Stomach (tissue), 9 donors: Measurements from ENCODE around the gene KIAA1614. TPM values are rescaled to one million over a fixed set of nuclear protein-coding genes. Genes with fewer than 3 reads are reported as not detected.

ENCODE experiments used
- DNase-seq, 2 donors: peaks; one replicate each; pipeline versions ENCODE4 v3.0.0 to v3.0.0-alpha.2; 2013 to 2019
- H3K27ac ChIP-seq, 5 donors: fragments of 200-600 bp in 4 of 5; sonication (generic) in 4 of 5; one replicate each; pipeline ENCODE4 v1.5.1; 2013 to 2019; ENCODE audit warnings: mild to moderate bottlenecking in 1 of 5, moderate library complexity in 1 of 5
- H3K27me3 ChIP-seq, 3 donors: fragments of 200-600 bp; sonication (generic); one replicate each; pipeline ENCODE4 v1.5.1; 2017 to 2019; ENCODE audit warnings: mixed run types in 1 of 3
- H3K36me3 ChIP-seq, 4 donors: fragments of 200-600 bp; sonication (generic); 1 replicate in 3 of 4; 2 replicates in 1 of 4; pipeline ENCODE4 v1.5.1; 2016 to 2019
- H3K4me1 ChIP-seq, 4 donors: fragments of 200-600 bp; sonication (generic); one replicate each; pipeline ENCODE4 v1.5.1; 2016 to 2019
- H3K4me3 ChIP-seq, 4 donors: fragments of 200-600 bp; sonication (generic) in 3 of 4; one replicate each; pipeline ENCODE4 v1.5.1; 2016 to 2019; ENCODE audit warnings: mild to moderate bottlenecking in 1 of 4
- H3K9me3 ChIP-seq, 4 donors: fragments of 200-600 bp; sonication (generic); one replicate each; pipeline ENCODE4 v1.5.1; 2016 to 2019
- CTCF ChIP-seq, 7 experiments: fragments of 450-650 bp in 4 of 7; fragments of 200-600 bp in 3 of 7; sonication (generic) in 3 of 7; IDR thresholded peaks; one replicate each; pipeline ENCODE4 v1.5.1; 2016 to 2019; ENCODE audit warnings: antibody characterized with exemption in 7 of 7, control low read depth in 2 of 7, mild to moderate bottlenecking in 1 of 7
- EP300 ChIP-seq: sonication (generic); formaldehyde crosslinking; IDR thresholded peaks from one replicate; pipeline ENCODE4 v1.6.1; 2017; ENCODE audit warnings: antibody characterized with exemption
- POLR2A ChIP-seq, 4 donors: fragments of 450-650 bp; IDR thresholded peaks; one replicate each; pipeline ENCODE4 v1.6.1; 2016; ENCODE audit warnings: antibody characterized with exemption in 4 of 4, control low read depth in 2 of 4, mild to moderate bottlenecking in 1 of 4, moderate library complexity in 1 of 4
- POLR2AphosphoS5 ChIP-seq, 3 donors: sonication (generic); formaldehyde crosslinking; IDR thresholded peaks; one replicate each; pipeline ENCODE4 v1.6.1; 2016; ENCODE audit warnings: antibody characterized with exemption in 3 of 3
- WGBS, 5 donors: extraction: QIAGEN DNeasy Blood & Tissue Kit in 3 of 5; methylation state at CpG; one replicate each; pipeline versions ENCODE4 v1.1.5 to v1.1.7; 2013 to 2018; 5-methylcytosine and 5-hydroxymethylcytosine counted together
- intact Hi-C: fragments of 100-400 bp; cut with DNase I; formaldehyde crosslinking; loops from one replicate; pipeline ENCODE4 v1.15.1; 2023; ENCODE audit warnings: low total_unique reads
- polyA plus RNA-seq, 3 donors: library from polyadenylated mRNA; stranded (reverse); fragments of 200-250 nt; gene quantifications; one replicate each; pipeline ENCODE4 v1.2.3, GENCODE V29; 2013
- total RNA-seq, 5 donors: library from RNA; depleted of rRNA; stranded (reverse); fragments of >200 nt; gene quantifications; one replicate each; pipeline versions ENCODE4 v1.1.0 to v1.2.3, GENCODE V29; 2014 to 2016
- donor health status: healthy with polysubstance abuse.
- donor health status: Bipolar disorder and iron deficiency.
- donor health status: healthy.

KIAA1614 gene
- total and polyA plus RNA-seq, 8 donors = under 0.01 to 6.1 (median 1.8) TPM; not detected in 1

- H3K4me1 ChIP-seq = peaks cover 0 to 5% (median 0%) of the 10 kb centered on the region in 4 donors
- intact Hi-C loops = no loop called here
- 90 to 95% (median 92%) methylated on average over 8 of the region's 8 CpGs for WGBS, 5 donors
- no peaks in the 10 kb centered on the region for H3K27me3 ChIP-seq
- no peak for DNase-seq
- no peak overlapping the region for H3K27ac ChIP-seq
- no peaks in the 10 kb centered on the region for H3K36me3 ChIP-seq
- TF ChIP-seq POLR2AphosphoS5 (IDR thresholded peaks at IDR 0.05) (no peak), EP300 (no peak), CTCF (IDR thresholded peaks at IDR 0.05) (no peak)
- no peak overlapping the region for H3K4me3 ChIP-seq
- H3K9me3 ChIP-seq = no peaks in the 10 kb centered on the region
Observed at GRCh38 chr1:180905927-180906326, 6.8 kb upstream of the KIAA1614 start.

GRCh38 chr1:180906511-180906910 lies 6.2 kb upstream of the KIAA1614 start:
- no peak for DNase-seq
- peaks cover 0 to 11% (median 2%) of the 10 kb centered on the region in 4 donors for H3K4me1 ChIP-seq
- no peaks in the 10 kb centered on the region for H3K36me3 ChIP-seq
- H3K4me3 ChIP-seq = no peak overlapping the region
- H3K9me3 ChIP-seq = no peaks in the 10 kb centered on the region
- 83 to 92% (median 90%) methylated on average over 9 of the region's 9 CpGs for WGBS, 5 donors
- H3K27ac ChIP-seq = no peak overlapping the region
- intact Hi-C loops = no loop called here
- peaks cover 0 to 2% (median 2%) of the 10 kb centered on the region in 3 donors for H3K27me3 ChIP-seq
- TF ChIP-seq EP300 (no peak), CTCF (IDR thresholded peaks at IDR 0.05) (no peak), POLR2AphosphoS5 (IDR thresholded peaks at IDR 0.05) (no peak), POLR2A (IDR thresholded peaks at IDR 0.05) (no peak)

- intact Hi-C loops = no loop called here
- Histone ChIP-seq H3K9me3 (no peaks in the 10 kb centered on the region), H3K4me3 (no peak overlapping the region), H3K27me3 (peaks cover 0 to 12% (median 12%) of the 10 kb centered on the region in 3 donors), H3K36me3 (no peaks in the 10 kb centered on the region), H3K27ac (no peak overlapping the region), H3K4me1 (peaks cover 5 to 20% (median 11%) of the 10 kb centered on the region in 4 donors)
- 75 to 88% (median 83%) methylated on average over 10 of the region's 10 CpGs for WGBS, 5 donors
- TF ChIP-seq CTCF (IDR thresholded peaks at IDR 0.05) (no peak), POLR2A (IDR thresholded peaks at IDR 0.05) (no peak), POLR2AphosphoS5 (IDR thresholded peaks at IDR 0.05) (no peak), EP300 (no peak)
- peak in 1 of 2 donors; percentile 10 for DNase-seq
Observed at GRCh38 chr1:180907313-180908055, 5.2 kb upstream of the KIAA1614 start.

- WGBS, 5 donors = 83 to 92% (median 89%) methylated on average over 15 of the region's 15 CpGs
- H3K4me3 ChIP-seq = no peak overlapping the region
- peaks cover 0 to 19% (median 19%) of the 10 kb centered on the region in 3 donors for H3K27me3 ChIP-seq
- peak in 1 of 2 donors; percentile 10 for DNase-seq
- no peaks in the 10 kb centered on the region for H3K36me3 ChIP-seq
- peaks cover 8 to 23% (median 18%) of the 10 kb centered on the region in 4 donors for H3K4me1 ChIP-seq
- no peak for TF ChIP-seq POLR2A (IDR thresholded peaks at IDR 0.05)
- no peak for TF ChIP-seq POLR2AphosphoS5 (IDR thresholded peaks at IDR 0.05)
- no peak for TF ChIP-seq EP300
- TF ChIP-seq CTCF (IDR thresholded peaks at IDR 0.05) = no peak
- H3K27ac ChIP-seq = no peak overlapping the region
- intact Hi-C loops = no loop called here
- no peaks in the 10 kb centered on the region for H3K9me3 ChIP-seq
Observed at GRCh38 chr1:180908074-180908765, 4.5 kb upstream of the KIAA1614 start.
